IPS-NIHi7 (cell line): ENCODE measurements around the gene MZT2A.
"Not testable (repeated sequence)": the region's sequence is repeated elsewhere in the genome, so short reads cannot be mapped to it uniquely, and the experiment has no call there.

Experiments used
- DNase-seq: peaks from one replicate; pipeline ENCODE4 v3.0.0; 2012; ENCODE audit warnings: mixed read lengths; ENCODE audit errors: extremely low spot score

MZT2A gene, protein sequence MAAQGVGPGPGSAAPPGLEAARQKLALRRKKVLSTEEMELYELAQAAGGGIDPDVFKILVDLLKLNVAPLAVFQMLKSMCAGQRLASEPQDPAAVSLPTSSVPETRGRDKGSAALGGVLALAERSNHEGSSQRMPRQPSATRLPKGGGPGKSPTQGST

DNA sequence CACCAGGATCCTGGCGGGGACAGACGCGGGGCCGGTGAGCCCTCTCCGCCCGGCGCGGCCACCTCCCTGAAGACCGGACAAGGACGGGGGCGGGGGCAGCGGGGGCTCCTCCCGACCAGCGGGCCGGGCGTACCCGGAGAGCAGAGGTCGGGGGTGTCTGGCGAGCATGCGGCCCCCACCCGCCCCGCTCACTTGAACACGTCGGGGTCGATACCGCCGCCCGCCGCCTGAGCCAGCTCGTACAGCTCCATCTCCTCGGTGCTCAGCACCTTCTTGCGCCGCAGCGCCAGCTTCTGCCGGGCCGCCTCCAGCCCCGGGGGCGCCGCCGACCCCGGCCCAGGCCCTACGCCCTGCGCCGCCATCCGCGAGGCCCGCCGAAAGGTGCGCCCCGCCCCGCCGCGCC lies at the start of gene MZT2A:
Gene MZT2A (minus strand): TSS at position 383 of the 403 bp plus-strand sequence. CDS start 21 bp downstream, at position 362.
- DNase-seq = not testable (repeated sequence)

DNA sequence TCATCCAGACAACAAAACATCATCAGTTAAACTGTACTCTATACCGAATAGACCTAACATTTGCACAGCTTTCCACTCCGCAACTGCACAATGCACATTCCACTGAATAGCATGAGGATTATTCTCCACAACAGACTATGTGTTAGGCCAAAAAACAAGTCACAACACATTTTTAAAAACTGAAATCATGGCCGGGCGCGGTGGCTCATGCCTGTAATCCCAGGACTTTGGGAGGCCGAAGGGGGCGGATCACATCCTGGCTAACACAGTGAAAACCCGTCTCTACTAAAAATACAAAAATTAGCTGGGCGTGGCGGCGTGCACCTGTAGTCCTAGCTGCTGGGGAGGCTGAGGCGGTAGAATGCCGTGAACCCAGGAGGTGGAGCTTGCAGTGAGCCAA lies 46.7 kb upstream of the MZT2A start:
- DNase-seq = not testable (repeated sequence)

DNA sequence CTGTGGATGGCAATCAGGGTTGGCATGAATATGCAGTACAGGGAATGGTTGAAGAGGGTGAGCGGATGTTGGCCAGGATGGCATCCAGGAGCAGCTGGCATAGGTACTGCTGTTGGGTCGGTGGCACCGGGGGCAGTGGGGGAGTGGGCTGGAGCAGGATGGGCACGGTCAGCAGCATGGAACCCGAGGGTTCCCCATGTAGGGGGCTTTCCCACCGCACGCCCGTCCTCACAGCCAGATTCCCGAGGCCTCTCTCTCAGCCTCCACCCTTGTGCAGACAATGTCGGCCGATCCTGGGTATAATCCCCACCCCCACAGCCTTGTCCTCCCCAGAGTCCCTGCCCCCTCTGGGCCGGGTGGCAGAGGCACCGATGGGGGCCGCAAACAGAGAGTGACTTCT lies 44.6 kb upstream of the MZT2A start:
- DNase-seq = not testable (repeated sequence)

DNA sequence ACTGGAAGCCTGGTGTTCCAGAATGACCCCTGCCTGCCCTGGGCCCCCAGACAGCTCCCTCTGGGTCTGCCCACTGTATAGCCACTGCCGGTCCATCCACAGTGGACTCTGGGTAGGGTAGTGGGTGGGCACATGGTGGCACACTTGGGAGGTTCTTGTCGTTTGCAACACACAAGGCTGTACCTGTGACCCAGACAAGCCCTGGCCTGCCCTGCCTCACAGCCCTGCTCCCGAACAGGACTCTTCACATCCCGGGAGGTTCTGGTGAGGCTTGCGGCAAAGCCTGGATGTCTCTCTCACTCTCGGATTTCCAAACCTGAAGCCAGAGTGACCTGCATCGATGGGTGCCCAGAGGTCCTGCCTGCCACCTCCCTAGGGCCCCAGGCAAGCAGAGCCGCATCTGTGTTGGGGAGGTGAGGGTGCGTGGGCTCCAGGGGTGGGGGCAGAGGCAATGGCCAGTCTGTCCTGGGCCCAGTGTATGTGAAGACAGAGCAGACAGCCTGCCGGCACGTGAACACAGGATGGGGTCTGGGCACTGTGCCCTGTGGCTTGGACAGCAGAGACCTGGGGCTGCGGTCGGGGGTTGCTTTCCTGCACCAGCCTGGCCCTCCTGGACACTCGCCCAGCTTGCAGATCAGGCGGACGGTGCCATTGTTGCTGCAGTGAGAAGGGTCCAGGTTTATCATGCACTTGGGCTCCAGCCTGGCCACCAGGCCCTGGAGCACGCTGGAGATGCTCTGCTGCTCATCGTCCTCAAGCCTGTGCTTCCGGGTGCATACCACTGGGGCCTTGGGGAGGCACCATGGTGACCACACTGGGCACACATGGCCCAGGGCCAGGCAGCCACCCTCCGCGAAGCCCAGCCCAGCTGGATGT lies 44.0 kb upstream of the MZT2A start:
- DNase-seq = not testable (repeated sequence)

DNA sequence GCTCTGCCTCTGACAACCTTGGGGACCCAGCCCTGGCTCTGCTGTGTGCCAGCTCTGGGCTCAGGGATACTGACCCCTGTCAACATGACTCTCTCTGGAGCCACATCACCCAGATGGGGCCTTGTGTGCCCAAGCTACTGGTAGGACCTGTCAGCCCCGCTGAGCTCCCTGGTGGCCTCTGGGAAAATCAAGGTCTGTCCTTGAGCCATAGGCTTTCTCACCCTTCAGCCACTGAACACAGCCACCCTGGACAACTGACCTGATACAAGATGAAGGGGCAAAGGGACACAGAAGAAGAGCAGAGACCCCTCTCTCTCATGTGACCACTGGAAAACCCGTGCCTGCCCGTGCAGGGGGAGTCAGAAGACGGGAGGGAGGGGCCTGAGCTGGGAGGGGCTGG lies 43.3 kb upstream of the MZT2A start:
- no peak for DNase-seq

DNA sequence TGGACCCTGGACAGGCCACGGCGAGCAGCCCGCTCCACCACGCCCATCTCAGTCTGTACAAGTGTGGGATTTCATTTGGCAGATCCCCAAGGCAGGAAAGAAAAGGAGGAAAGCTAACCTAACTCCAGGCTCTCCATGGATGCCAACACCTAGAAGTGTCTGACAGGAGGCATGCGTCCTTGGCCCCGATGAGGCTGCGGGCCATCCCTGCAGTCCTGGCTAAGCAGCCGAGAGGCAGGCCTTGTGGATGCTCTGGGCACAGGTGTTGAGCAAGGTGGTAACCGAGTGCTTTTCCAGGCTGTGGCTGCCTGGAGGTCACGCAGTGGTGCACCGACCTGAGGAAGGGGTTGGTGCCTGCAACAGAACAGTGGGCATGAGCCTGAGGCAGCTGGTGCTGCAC lies 42.8 kb upstream of the MZT2A start:
- DNase-seq = not testable (repeated sequence)

DNA sequence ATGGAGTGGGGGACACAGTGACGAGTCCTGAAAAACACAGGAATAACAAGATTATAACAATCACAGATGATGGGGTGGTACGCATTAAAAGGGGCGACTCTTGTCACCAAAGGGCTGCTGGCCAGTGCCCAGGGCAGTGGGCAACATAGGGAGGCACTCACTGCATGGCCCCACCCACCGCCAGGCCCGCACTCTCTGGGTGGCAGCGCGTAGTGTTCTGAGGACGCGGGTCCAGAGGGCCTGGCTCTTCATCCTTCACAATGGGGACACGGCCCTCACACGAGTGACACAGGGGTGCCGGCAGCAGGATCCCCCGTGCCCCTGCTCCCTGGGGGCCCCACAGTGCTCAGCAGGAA lies 42.1 kb upstream of the MZT2A start:
- DNase-seq = not testable (repeated sequence)

DNA sequence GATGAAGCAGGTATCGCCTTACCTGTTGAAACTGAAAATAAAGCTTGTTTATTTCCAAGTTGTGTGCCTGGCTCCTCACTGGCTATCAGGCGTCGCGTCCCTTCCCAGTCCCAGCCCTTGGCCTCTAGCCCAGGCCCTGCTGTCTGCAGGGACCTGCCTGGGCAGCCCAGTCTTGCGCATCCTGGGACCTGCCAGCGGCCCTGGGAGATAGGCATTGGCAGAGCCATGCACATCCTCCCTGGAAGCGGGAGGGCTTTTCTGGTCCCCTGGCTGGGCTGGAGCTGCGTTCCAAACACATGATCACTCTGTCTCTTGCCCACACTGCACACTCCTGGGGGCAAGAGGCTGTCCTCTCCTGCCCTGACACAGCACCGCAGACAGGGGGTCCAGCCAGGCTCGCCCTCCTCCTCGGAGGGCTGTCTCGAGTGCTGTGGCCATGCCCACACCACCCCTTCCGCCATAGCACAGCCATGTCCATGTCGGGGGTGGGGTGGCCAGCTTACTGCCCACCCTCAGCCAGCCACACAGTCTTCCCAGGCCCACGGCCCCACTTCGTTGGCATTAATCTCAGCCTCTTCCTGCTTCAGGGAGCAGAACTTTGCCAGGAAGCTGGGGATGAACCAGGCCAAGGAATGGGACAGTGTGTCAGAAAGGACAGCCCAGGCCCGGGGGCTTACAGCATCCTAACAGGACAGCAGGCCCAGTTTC lies 41.6 kb upstream of the MZT2A start:
- DNase-seq = not testable (repeated sequence)

DNA sequence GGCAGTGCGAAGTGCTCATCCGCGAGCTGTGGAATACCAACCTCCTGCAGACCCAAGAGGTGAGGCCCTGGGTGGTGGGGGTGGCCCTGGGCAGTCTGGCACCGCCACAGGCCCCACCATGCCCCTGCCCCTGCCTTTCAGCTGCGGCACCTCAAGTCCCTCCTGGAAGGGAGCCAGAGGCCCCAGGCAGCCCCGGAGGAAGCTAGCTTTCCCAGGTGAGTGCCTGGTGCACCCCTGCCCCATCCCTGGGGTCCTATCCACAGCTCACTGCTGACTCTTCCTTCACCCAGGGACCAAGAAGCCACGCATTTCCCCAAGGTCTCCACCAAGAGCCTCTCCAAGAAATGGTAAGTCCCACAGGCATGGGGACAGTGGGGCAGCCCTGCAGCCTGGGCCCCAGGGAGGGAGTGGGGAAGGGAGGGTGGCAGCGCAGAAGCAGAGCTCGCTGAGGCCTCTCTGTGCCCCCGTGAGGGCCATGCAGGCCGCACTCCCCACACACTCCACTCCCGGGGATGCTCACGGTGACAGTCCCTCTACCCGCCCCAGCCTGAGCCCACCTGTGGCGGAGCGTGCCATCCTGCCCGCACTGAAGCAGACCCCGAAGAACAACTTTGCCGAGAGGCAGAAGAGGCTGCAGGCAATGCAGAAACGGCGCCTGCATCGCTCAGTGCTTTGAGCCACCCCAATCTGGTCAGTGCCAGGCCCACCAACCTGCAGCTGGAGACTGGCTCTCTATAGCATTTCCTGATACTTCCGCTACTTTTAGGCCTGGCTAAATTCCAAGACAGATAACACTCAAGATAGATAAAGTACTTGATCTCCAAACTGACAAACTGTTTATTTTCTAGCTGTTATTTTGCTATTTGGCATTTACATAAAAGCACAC lies 40.8 kb upstream of the MZT2A start:
- DNase-seq = not testable (repeated sequence)

DNA sequence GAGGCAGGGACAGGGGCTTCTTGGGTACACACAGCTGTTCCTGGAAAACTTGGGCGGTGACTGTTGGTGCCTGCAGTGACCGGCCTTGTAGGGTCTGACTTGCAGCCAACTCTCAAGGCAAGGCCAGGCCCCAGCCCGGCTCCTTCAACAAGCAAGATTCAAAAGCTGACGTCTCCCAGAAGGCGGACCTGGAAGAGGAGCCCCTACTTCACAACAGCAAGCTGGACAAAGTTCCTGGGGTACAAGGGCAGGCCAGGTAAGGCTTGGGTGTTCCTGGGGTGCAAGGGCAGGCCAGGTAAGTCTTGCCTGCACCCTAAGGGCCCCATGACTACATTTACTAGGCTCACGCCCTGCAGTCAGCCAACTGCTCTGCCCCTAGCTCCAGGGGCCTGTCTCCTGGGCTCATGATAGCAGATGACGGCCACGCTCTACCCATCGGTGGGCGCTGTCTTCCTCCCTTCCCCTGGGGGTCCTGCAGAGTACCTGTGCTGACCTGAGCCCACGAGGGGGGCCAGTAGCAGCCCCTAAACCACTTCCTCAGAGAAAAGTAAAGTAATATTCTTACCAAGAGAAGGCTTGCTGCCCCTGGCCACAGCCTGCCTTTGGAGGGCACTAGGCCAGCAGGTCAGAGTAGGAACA lies 39.5 kb upstream of the MZT2A start:
- DNase-seq = not testable (repeated sequence)

DNA sequence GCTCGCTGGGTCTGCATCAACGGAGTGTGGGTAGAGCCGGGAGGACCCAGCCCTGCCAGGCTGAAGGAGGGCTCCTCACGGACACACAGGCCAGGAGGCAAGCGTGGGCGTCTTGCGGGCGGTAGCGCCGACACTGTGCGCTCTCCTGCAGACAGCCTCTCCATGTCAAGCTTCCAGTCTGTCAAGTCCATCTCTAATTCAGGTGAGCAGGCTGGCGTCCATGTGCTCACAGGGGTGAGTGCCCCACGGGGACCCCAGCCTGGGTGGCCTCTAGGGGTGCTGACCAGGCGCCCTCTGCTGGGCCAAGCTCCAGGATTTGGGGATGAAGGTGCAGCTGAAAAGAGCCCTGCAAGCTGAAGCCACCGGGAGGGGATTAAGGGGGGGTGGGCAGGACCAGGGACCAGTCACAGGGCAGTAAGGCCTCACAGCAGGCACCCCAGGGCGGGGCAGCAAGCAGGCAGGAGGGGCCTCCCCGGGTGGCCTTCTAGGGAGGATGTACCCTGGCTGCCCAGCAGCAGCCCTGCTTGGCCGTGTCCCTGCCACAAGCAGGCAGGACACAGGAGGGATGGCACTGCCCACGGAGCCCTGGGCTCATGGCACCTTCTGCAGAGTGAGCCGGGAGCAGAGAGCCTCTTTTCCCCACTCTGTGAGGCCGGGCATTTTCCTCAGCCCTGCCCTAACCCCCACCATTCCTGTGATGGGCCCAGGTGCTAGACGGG lies 38.6 kb upstream of the MZT2A start:
- DNase-seq = not testable (repeated sequence)

DNA sequence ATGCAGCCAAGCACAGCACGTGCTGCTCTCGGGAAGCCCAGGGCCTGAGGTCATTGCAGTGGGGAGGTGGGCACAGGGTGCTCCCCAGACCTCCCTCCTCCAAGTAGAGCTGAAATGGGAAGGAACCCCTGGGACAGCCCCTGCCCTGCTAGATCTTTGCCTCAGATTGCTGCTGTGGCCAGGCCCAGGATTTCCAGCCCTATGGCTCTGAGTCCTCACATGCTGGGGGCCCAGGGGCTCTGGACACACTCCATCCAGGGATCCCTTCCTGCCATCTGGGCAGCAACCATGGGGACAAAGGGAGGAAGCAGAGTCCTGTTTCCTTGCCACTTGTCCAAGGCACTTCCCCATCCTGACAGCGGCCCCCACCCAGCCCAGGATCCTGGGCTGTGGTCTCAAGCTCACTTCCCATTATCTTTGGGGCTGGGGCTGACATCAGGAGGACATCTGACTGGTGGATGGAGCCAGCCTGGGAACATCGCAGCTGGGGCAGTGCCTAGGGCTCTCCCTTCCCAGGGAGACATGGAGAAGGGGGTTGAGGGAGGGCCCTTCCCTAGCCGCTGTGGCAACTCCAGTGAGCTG lies 37.8 kb upstream of the MZT2A start:
- DNase-seq = not testable (repeated sequence)

DNA sequence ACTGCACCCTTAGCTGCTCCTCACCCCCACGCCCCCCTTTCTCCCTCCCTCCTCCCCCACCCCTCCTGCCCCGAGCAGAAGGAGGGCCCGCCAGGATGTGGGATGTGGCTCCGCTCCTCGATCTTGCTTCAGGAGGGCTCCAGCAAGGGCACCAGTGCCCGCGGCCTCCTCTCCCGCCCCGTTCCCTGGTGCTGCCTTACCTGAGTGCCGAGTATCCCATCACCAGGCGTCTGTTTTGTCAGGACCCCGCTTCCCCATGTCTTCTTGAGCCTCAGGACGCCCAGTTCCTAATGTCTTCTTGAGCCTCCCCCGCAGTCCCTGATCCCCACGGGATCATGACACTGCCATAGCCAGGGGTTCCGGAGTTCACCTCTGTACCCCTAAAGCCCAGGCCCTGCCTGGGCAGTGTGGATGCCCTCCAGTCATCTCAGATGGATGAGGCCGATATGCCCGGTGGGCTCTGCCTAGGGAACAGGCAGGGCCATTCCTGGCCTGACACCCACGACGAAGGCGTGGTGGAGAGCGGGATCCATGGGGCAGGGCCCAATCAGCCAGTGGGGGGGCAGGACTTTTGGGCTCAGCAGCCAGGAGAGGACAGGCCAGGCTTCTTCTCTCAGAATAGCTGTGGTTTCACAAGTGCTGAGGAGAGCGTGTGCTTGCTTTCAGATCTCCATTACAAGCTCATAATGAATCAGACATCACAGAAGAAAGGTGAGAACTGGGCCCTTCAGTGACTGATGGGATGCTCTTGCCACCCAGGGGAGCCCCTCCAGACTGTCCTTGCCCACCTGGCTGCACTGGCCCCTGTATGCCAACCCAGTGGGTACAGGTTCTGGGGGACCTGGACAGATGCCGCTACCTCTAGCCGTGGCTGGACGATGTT lies 37.0 kb upstream of the MZT2A start:
- DNase-seq = not testable (repeated sequence)

DNA sequence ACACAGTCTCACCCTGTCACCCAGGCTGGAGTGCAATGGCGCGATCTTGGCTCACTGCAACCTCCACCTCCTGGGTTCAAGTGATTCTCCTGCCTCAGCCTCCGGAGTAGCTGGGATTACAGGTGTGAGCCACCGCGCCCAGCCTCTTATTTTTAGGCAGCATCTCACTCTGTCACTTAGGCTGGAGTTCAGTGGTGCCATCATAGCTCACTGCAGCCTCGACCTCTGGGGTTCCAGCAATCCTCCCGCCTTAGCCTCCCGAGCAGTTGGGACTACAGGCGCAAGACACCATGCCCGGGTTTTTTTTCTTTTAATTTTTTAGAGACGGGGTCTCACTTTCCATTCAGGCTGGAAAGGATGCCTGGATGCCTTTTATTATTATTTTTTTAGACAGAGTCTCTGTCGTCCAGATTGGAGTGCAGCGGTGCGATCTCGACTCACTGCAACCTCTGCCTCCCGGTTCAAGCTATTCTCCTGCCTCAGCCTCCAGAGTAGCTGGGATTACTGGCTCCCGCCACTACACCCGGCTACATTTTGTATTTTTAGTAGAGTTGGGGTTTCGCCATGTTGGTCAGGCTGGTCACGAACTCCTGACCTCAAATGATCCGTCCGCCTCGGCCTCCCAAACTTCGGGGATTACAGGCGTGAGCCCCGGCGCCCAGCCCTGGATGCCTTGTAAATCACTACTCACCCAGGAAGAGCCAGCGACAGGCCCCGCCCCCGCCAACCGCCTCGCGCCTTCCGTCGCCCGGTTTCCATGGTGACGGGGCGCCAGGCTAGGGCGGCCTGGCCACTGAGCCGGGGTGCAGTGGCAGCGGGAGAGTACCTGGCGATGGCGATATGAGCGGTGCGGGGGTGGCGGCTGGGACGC lies 35.2 kb upstream of the MZT2A start, which contains the start of gene CCDC74A:
Gene CCDC74A (plus strand): TSS at position 758 of the 871 bp plus-strand sequence. CDS start 83 bp downstream, at position 841.
- not testable (repeated sequence) for DNase-seq

DNA sequence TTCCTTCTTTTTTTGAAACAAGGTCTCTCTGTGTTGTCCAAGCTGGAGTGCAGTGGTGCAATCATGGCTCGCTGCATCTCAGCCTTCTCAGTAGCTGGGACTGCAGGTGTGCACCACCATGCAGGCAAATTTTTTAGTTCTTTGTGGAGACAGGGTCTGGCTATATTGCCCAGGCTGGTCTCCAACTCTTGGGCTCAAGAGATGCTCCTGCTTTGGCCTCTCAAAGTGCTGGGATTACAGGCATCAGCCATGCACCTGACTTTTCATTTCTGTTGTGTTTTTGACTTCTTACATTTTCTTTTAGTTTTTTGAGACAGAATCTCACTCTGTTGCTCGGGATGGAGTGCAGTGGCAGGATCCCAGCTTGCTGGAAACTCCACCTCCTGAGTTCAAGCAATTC lies 33.1 kb upstream of the MZT2A start:
- DNase-seq = not testable (repeated sequence)

DNA sequence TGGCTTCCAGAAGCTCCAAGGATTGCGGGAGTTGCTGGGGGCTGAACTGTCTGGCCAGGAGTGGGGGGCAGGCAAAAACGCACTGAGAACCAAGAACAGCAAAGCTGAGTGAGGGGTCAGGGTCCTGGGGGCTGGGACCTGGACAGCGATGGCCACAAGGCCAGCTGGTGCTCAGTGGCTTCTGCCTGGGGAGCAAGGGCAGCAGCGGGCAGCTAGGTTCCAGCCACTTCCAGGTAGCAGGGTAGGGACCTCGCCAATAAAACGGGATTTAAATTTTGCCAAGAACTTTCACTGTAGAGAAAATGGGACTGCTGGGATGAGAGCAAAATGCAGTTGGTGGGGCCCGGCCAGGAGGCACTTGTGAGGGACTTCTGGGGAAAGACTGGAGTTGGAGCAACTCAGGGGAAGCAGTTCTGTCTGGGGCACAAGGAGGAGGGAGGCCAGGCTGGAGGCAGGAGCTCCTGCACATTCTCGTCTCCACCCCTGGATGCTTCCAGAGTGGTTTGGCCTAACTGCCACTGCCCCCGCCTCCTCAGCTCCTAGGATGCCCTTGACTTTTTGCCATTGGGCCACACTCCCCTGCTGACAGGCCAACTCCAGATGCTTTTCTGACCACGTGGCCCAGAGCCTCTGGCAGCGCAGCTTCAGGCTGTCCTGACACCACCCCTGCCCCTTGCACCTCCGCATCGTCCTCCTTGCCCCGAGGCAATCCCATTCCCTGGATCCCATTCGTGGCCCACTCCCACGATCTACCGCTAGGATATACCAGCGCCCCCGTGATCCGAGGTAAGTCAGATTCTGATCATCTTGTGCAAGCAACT lies 30.0 kb upstream of the MZT2A start:
- DNase-seq = peak; percentile 19

DNA sequence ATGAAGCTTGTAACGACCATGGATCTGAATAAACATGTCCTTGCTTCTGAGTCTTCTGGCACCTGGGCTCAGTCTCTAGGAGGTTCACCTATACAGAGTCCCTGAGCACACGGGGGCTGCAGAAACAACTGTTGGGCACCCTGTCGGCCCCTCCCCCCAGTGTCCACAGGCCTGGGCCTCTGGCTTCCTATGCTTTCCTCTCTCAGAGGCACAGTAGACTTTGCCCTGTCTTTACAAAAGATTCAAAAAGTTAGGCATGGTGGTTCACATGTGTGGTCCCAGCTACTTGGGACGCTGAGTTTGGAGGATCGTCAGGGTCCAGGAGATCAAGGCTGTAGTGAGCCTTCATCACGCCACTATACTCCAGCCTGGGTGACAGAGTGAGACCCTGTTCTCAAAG lies 29.3 kb upstream of the MZT2A start:
- not testable (repeated sequence) for DNase-seq
